ENCODE measurements around the gene DYNLT2B.
"Not testable (repeated sequence)": the region's sequence is repeated elsewhere in the genome, so short reads cannot be mapped to it uniquely, and the experiment has no call there.

The DYNLT2B gene

GRCh38 chr3:196268284-196269163 is 49.5 kb downstream of the DYNLT2B start:
- DNase-seq = no peak

DNA sequence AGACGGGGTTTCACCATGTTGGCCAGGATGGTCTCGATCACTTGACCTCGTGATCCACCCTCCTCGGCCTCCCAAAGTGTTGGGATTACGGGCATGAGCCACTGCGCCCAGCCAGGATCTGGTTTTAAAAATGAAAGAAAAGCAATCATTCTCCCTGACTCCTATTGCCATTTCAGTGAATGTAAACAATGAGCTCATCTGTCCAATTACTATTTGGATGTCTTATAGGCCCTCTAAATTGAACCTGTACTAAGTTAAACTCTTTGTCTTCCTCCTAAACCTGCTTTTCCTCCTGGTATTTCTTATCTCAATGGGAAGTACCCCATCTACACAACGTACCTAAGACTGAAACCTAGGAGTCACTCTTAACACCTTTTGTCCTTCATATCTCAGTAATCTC is 54.2 kb downstream of the DYNLT2B start:
- DNase-seq = no peak

- no peak for DNase-seq
Observed at GRCh38 chr3:196260784-196261183, 57.3 kb downstream of the DYNLT2B start.

DNA sequence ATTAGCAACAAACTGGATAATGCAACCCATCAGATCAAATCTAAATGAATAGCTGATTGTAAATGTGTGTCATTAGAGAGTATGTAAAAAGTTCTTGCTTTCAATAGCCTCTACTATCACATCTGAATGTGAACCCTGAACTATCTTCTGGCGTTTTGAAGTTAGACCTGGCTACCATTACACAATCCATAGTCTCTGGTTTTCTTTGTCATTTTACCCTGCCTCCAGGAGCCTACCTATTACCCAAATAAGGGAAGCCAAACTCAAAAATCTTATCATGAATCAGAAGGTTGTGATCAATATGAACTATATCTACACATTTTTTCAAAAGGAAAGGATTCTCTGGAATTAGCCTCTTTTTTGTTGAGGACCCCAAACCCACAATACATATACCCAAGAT is 62.3 kb downstream of the DYNLT2B start:
- DNase-seq = no peak

- no peak for DNase-seq
Observed at GRCh38 chr3:196254376-196255283, 63.4 kb downstream of the DYNLT2B start.

- DNase-seq = no peak
Observed at GRCh38 chr3:196251918-196252317, 66.1 kb downstream of the DYNLT2B start.

DNA sequence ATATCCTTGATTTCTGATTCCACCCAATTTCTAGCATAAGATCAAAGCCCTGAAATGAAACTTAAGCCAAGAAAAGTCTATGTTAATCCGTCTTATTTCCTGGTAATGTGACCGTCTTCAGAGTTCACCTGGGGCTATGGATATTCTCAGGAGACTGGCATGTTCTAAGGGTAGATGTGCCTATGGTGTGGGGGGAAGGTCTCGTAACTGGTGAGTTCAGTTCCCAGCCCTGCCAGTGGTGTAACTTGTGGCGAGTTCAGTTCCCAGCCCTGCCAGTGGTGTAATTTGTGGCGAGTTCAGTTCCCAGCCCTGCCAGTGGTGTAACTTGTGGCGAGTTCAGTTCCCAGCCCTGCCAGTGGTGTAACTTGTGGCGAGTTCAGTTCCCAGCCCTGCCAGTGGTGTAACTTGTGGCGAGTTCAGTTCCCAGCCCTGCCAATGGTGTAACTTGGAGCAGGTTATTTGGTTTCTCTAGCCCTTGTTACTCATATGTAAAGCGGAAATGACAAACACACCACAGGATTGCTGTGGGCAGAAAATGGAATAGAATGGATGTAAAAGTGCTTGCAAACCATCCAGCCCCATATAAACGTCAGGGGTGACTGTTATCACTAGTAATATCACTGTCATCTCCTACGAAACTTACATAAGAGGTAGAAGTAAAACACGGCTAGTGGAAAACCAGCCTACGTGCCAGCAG is 71.3 kb downstream of the DYNLT2B start:
- DNase-seq = no peak

DNA sequence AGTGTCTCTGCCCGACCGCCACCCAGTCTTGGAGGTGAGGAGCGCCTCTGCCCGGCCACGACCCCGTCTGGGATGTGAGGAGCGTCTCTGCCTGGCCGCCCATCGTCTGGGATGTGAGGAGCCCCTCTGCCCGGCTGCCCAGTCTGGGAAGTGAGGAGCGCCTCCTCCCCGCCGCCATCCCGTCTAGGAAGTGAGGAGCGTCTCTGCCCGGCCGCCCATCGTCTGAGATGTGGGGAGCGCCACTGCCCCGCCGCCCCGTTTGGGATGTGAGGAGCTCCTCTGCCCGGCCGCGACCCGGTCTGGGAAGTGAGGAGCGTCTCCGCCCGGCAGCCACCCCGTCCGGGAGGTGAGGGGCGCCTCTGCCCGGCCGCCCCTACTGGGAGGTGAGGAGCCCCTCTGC is 73.9 kb downstream of the DYNLT2B start:
- DNase-seq = not testable (repeated sequence)

DNA sequence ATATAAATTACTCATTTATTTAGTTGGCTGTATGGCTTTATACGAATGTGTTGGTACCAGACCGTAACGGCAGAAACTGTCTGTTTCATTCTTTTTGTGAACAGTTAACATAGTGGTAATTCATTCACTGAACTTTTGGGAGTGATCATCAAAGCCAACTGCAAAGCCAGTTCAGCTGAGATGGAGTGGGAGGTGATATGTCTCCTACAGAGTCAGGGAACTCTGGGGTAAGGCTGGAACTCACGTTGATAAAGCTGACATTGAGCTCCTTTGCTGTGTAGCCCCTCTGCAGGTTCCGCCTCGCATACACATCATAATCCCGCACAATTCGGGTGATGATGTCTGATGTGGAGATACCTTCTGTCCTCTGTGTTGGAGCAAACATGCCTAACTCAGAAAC is 76.3 kb downstream of the DYNLT2B start:
- no peak for DNase-seq
